Vagina (tissue), 2 donors: ENCODE data around the gene HCRT.
"Not testable (repeated sequence)": the region's sequence is repeated elsewhere in the genome, so short reads cannot be mapped to it uniquely, and the experiment has no call there.

ENCODE experiments used
- CTCF ChIP-seq, 3 experiments: fragments of 450-650 bp in 2 of 3; fragments of 200-600 bp in 1 of 3; sonication (generic) in 1 of 3; IDR thresholded peaks; one replicate each; pipeline ENCODE4 v1.5.1; 2017 to 2019; ENCODE audit warnings: antibody characterized with exemption in 3 of 3, mild to moderate bottlenecking in 2 of 3, moderate library complexity in 2 of 3
- POLR2A ChIP-seq, 2 donors: fragments of 450-650 bp; IDR thresholded peaks; one replicate each; pipeline ENCODE4 v1.6.1; 2017; ENCODE audit warnings: antibody characterized with exemption in 2 of 2, mild to moderate bottlenecking in 2 of 2, moderate library complexity in 2 of 2

- TF ChIP-seq CTCF, POLR2A (IDR thresholded peaks at IDR 0.05): not testable (repeated sequence)
Observed at GRCh38 chr17:42206153-42206612, 20.9 kb upstream of the HCRT start.
